Type B pancreatic cell (in vitro differentiated cells): ENCODE measurements around the gene PHTF2. TPM values are rescaled to one million over a fixed set of nuclear protein-coding genes. Genes with fewer than 3 reads are reported as not detected.
"Not testable (repeated sequence)": the region's sequence is repeated elsewhere in the genome, so short reads cannot be mapped to it uniquely, and the experiment has no call there.

Experiments used
- DNase-seq: peaks from one replicate; pipeline ENCODE4 v3.0.0; 2021; ENCODE audit warnings: mixed read lengths; ENCODE audit not compliant: unreplicated experiment; ENCODE audit errors: extremely low spot score
- H3K27ac Mint-ChIP-seq: 2 replicates; pipeline ENCODE4 v1.8.0; 2021; ENCODE audit warnings: mild to moderate bottlenecking, mixed read lengths
- H3K27me3 Mint-ChIP-seq: 2 replicates; pipeline ENCODE4 v1.8.0; 2021; ENCODE audit warnings: mixed read lengths
- H3K36me3 Mint-ChIP-seq: 2 replicates; pipeline ENCODE4 v1.8.0; 2021; ENCODE audit warnings: mixed read lengths
- H3K4me1 Mint-ChIP-seq: one replicate; pipeline ENCODE4 v1.8.0; 2021; ENCODE audit warnings: mixed read lengths; ENCODE audit not compliant: unreplicated experiment
- H3K4me3 Mint-ChIP-seq: 2 replicates; pipeline ENCODE4 v1.8.0; 2021; ENCODE audit warnings: mild to moderate bottlenecking, mixed read lengths
- H3K9me3 Mint-ChIP-seq: 2 replicates; pipeline ENCODE4 v1.8.0; 2021; ENCODE audit warnings: mixed read lengths
- CTCF ChIP-seq: fragments of 200-600 bp; sonication (generic); conservative IDR thresholded peaks from 2 replicates; pipeline ENCODE4 v1.5.0; 2021; ENCODE audit warnings: antibody characterized with exemption, mild to moderate bottlenecking
- total RNA-seq: library from RNA; stranded (reverse); gene quantifications from 2 replicates; pipeline ENCODE4 v1.2.1, GENCODE V29; 2021; ENCODE audit warnings: low replicate concordance

The PHTF2 gene
- total RNA-seq, 1 donor from 2014 or later: 18.6 TPM

DNA sequence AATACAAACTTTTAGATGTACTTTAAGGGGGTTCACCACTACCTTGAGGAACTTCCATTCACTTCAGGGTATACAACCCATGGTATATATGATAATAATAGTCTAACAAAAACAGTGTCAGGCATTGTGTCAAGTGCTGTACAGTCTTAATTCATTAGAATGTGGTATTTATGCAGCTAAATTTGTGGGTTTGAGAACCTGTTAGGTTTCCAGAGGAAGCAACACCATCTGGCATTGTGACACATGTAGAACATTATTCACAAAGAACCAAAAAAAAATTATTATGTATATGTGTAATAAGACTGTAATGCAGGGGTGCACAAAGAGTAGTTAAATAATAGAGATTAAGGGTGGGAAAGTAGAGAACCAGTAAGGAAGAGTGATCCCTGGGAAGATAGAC lies 26.7 kb upstream of the PHTF2 start:
- no peak overlapping the region for H3K27ac Mint-ChIP-seq
- TF ChIP-seq CTCF: no peak
- peaks cover 36% of the 10 kb centered on the region for H3K36me3 Mint-ChIP-seq
- no peak for DNase-seq
- H3K9me3 Mint-ChIP-seq: peaks cover 5% of the 10 kb centered on the region
- H3K4me1 Mint-ChIP-seq: no peaks in the 10 kb centered on the region
- H3K27me3 Mint-ChIP-seq: no peaks in the 10 kb centered on the region
- no peak overlapping the region for H3K4me3 Mint-ChIP-seq

DNA sequence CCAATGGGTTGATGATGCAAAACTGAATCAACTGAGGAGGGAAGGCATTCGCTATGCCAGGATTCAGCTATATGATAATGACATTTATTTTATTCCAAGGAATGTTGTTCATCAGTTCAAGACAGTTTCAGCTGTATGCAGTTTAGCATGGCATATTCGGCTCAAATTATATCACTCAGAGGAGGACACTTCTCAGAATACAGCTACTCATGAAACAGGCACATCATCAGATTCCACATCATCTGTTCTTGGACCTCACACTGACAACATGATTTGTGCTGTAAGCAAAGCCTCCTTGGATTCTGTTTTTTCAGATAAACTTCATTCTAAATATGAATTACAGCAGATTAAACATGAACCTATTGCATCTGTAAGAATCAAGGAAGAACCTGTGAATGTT lies 20.0 kb upstream of the PHTF2 start:
- peaks cover 46% of the 10 kb centered on the region for H3K36me3 Mint-ChIP-seq
- peaks cover 5% of the 10 kb centered on the region for H3K4me1 Mint-ChIP-seq
- H3K27me3 Mint-ChIP-seq: no peaks in the 10 kb centered on the region
- peaks cover 5% of the 10 kb centered on the region for H3K9me3 Mint-ChIP-seq
- no peak for DNase-seq
- no peak overlapping the region for H3K4me3 Mint-ChIP-seq
- no peak for TF ChIP-seq CTCF
- H3K27ac Mint-ChIP-seq: no peak overlapping the region

DNA sequence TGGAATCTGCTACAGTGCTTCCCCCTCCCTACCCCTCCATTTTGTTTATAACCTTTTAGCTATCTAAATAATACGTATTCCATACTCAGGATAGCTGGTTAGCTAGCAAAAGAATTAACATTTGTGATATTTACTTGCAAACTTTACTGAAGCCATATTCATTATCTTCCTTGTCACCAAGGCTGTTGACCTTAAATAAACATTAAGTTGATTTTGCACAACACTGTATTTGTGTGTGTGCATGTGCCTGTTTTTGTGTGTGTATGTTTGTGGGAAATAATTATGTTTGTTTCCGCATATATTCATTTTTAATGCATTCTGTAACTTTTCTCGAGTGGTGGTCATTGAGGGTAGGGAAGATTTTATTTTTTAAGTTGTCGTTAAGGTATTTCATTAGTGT lies 16.2 kb upstream of the PHTF2 start:
- H3K27me3 Mint-ChIP-seq: no peaks in the 10 kb centered on the region
- no peak for DNase-seq
- H3K4me1 Mint-ChIP-seq: peaks cover 6% of the 10 kb centered on the region
- TF ChIP-seq CTCF: no peak
- H3K9me3 Mint-ChIP-seq: no peaks in the 10 kb centered on the region
- no peak overlapping the region for H3K27ac Mint-ChIP-seq
- H3K4me3 Mint-ChIP-seq: no peak overlapping the region
- H3K36me3 Mint-ChIP-seq: peaks cover 34% of the 10 kb centered on the region

GRCh38 chr7:77783111-77783510 lies 15.5 kb upstream of the PHTF2 start:
- H3K9me3 Mint-ChIP-seq: no peaks in the 10 kb centered on the region
- H3K36me3 Mint-ChIP-seq: peaks cover 31% of the 10 kb centered on the region
- no peaks in the 10 kb centered on the region for H3K27me3 Mint-ChIP-seq
- no peak overlapping the region for H3K27ac Mint-ChIP-seq
- no peak overlapping the region for H3K4me3 Mint-ChIP-seq
- H3K4me1 Mint-ChIP-seq: peaks cover 6% of the 10 kb centered on the region
- DNase-seq: no peak
- TF ChIP-seq CTCF: no peak

- Mint-ChIP-seq H3K9me3 (no peaks in the 10 kb centered on the region), H3K27ac (no peak overlapping the region), H3K4me3 (no peak overlapping the region), H3K36me3 (peaks cover 27% of the 10 kb centered on the region), H3K27me3 (no peaks in the 10 kb centered on the region), H3K4me1 (peaks cover 6% of the 10 kb centered on the region)
- no peak for DNase-seq
- no peak for TF ChIP-seq CTCF
Measured at GRCh38 chr7:77783545-77783944, 15.0 kb upstream of the PHTF2 start.

DNA sequence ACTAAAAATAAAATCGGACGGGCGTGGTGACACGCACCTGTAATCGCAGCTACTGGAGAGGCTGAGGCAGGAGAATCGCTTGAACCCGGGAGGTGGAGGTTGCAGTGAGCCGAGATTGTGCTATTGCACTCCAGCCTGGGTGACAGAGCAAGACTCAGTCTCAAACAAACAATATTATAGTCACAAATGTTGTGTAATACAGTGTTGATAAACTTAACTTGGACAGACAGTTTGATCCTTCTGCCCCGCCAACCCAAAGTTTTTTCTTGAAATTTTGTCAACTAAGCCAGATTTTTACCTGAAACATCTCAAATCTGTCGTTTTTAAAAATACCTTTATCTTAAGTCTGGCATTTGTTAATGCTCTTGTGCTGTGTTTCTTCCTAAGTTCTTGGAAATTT lies 14.1 kb upstream of the PHTF2 start:
- DNase-seq, H3K9me3 Mint-ChIP-seq, H3K27me3 Mint-ChIP-seq, H3K4me1 Mint-ChIP-seq, H3K4me3 Mint-ChIP-seq, H3K27ac Mint-ChIP-seq: not testable (repeated sequence)
- H3K36me3 Mint-ChIP-seq: peaks cover 30% of the 10 kb centered on the region
